ENCODE measurements around the gene IFITM5. TPM values are rescaled to one million over a fixed set of nuclear protein-coding genes. Genes with fewer than 3 reads are reported as not detected.

The IFITM5 gene
- total RNA-seq, 6 experiments from 2014 or later: not detected

DNA sequence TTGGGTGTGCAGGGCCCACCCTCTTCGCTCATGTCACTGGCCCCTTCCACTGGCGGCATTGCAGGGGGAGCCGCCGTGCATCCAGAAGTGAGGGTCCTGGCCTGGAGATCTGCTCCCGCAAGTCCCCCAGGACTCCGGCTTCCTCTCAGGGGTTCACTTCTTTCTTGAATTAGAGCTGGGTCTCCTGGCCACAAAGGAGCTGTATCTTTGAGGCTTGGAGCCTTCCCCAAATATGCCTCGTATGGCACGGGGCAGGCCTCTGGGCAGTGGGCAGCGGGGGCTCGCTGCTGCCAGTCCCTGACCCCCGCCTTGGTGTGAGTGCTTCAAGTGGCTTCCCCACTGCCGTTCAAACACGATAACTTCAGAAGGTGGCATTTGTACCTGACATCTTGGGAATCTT is 28.7 kb upstream of the IFITM5 start:
- 83% methylated on average over 6 of the region's 13 CpGs for whole genome bisulfite sequencing (ENCODE audit: insufficient coverage, low coverage, low lambda C conversion rate, missing lambda C conversion rate)
- peak overlapping the region in 2 of 3 donors; percentile 85 to 93 for H3K27ac ChIP-seq
- TF ChIP-seq, protein P1, sequence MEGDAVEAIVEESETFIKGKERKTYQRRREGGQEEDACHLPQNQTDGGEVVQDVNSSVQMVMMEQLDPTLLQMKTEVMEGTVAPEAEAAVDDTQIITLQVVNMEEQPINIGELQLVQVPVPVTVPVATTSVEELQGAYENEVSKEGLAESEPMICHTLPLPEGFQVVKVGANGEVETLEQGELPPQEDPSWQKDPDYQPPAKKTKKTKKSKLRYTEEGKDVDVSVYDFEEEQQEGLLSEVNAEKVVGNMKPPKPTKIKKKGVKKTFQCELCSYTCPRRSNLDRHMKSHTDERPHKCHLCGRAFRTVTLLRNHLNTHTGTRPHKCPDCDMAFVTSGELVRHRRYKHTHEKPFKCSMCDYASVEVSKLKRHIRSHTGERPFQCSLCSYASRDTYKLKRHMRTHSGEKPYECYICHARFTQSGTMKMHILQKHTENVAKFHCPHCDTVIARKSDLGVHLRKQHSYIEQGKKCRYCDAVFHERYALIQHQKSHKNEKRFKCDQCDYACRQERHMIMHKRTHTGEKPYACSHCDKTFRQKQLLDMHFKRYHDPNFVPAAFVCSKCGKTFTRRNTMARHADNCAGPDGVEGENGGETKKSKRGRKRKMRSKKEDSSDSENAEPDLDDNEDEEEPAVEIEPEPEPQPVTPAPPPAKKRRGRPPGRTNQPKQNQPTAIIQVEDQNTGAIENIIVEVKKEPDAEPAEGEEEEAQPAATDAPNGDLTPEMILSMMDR (IDR thresholded peaks at IDR 0.05): no peak
- no peak for TF ChIP-seq POLR2A (IDR thresholded peaks at IDR 0.05)
- DNase-seq (peak in 1 of 3 donors; percentile 46), ATAC-seq (no peak)
- H3K36me3 ChIP-seq: no peaks in the 10 kb centered on the region
- H3K9me3 ChIP-seq: no peaks in the 10 kb centered on the region
- H3K4me3 ChIP-seq: no peak overlapping the region
- peaks cover 0 to 20% (median 9%) of the 10 kb centered on the region in 4 donors for H3K4me1 ChIP-seq
- intact Hi-C loops (cut with DNase I): no loop called here
- no peaks in the 10 kb centered on the region for H3K27me3 ChIP-seq

DNA sequence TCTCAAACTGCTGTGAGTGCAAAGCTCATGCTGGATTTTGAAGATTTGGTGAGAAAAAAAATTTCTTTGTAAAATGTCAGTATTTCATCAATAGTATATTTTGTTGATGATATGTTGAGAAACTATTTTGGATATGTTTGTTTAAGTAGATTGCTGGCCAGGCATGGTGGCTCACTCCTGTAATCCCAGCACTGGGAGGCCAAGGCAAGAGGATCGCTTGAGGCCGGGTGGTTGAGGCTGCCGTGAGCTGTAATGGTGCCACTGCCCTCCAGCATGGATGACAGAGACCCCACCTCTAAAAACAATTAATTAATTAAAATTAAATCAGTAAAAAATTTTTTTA is 28.2 kb upstream of the IFITM5 start:
- intact Hi-C loops (cut with DNase I): no loop called here
- Histone ChIP-seq H3K36me3 (no peaks in the 10 kb centered on the region), H3K27me3 (no peaks in the 10 kb centered on the region), H3K4me3 (peak overlapping the region in 2 of 3 donors; percentile 28 to 42), H3K4me1 (peaks cover 0 to 20% (median 9%) of the 10 kb centered on the region in 4 donors), H3K9me3 (no peaks in the 10 kb centered on the region), H3K27ac (peak overlapping the region; percentile 85 to 96 (median 93))
- ATAC-seq (no peak), DNase-seq (no peak)
- TF ChIP-seq, protein P1 (IDR thresholded peaks at IDR 0.05): no peak
- no peak for TF ChIP-seq POLR2A (IDR thresholded peaks at IDR 0.05)
- 82% methylated on average over 3 of the region's 3 CpGs for WGBS (ENCODE audit: insufficient coverage, low coverage, low lambda C conversion rate, missing lambda C conversion rate)

DNA sequence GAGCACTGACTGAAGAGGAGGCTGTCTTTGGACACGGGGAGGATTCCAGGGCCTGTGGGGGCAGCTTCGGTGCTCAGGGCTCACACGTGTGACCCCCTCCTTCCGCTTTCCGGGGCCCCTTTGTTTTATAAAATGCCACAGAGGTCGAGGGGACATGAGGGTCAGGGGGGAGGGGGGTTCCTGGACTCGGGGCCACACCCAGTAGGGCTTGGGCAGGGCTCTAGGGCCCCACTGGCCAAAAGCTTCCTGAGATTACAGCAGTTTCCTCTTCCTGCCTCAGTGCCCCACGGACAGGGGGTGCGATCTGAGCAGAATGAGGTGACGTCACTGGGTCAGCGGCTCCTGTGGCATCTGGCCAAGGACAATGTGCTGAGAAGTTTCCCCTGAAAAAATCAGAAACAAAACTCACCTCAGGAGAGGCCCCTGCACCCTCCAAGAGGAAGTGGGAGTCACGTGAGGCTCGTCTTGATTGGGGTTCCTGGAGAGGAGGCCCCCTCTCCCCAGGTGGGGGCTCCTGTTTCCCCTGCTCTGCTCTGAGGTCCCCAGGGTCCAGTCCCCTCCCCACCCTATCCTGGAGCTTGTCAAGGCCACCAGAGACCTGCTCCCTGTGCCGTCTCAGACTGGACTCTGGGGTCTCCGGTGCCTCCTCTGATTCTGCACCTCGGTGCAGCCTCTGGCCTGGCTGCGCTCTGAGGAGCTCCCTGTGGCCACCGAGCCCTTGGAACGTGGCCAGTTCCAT is 27.7 kb upstream of the IFITM5 start:
- peak; percentile 88 to 90 (median 89) for DNase-seq
- Histone ChIP-seq H3K27me3 (no peaks in the 10 kb centered on the region), H3K9me3 (no peaks in the 10 kb centered on the region), H3K36me3 (no peaks in the 10 kb centered on the region), H3K4me1 (peaks cover 0 to 20% (median 9%) of the 10 kb centered on the region in 4 donors), H3K27ac (peak overlapping the region; percentile 85 to 96 (median 93)), H3K4me3 (peak overlapping the region in 2 of 3 donors; percentile 28 to 42)
- WGBS (ENCODE audit: insufficient coverage, low coverage, low lambda C conversion rate, missing lambda C conversion rate): 5% methylated on average over 8 of the region's 19 CpGs
- intact Hi-C loops (cut with DNase I): no loop called here
- TF ChIP-seq, protein P1 (IDR thresholded peaks at IDR 0.05): no peak
- peak; percentile 42 for TF ChIP-seq POLR2A (IDR thresholded peaks at IDR 0.05)
- ATAC-seq: peak; percentile 81 to 87 (median 84)

DNA sequence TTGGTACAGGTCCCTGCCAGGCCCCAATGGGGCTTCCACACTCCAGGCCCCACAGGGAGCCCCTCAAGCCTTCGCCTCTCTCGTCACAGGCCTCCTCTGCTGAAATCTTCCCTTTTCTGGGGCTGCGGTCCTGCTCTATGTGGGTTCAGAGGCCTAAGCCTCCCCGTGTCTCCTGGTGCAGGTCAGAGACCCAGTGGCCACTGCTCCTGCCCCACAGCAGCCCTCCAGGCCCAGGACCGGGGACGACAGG is 27.2 kb upstream of the IFITM5 start:
- DNase-seq: no peak
- Histone ChIP-seq H3K27ac (peak overlapping the region; percentile 85 to 96 (median 93)), H3K27me3 (no peaks in the 10 kb centered on the region), H3K9me3 (no peaks in the 10 kb centered on the region), H3K36me3 (no peaks in the 10 kb centered on the region), H3K4me1 (peaks cover 0 to 20% (median 9%) of the 10 kb centered on the region in 4 donors), H3K4me3 (no peak overlapping the region)
- ATAC-seq: no peak
- WGBS (ENCODE audit: insufficient coverage, low coverage, low lambda C conversion rate, missing lambda C conversion rate): 41% methylated on average over 4 of the region's 6 CpGs
- TF ChIP-seq POLR2A (IDR thresholded peaks at IDR 0.05): no peak
- TF ChIP-seq, protein P1 (IDR thresholded peaks at IDR 0.05): no peak
- intact Hi-C loops (cut with DNase I): no loop called here

Measured in right lobe of liver (tissue), 6 donors.